NB4 (cell line): ENCODE measurements around the gene KAZN.
A peak's percentile ranks its signal among the peaks of the same experiment; 100 is the strongest.

Experiments used
- DNase-seq: peaks from one replicate; pipeline ENCODE4 v3.0.0; 2010; ENCODE audit warnings: low read depth
- H3K4me3 ChIP-seq: one replicate; pipeline ENCODE4 v1.5.1; 2011; ENCODE audit warnings: mild to moderate bottlenecking, low read depth, low read length, moderate library complexity
- CTCF ChIP-seq: IDR thresholded peaks from one replicate; pipeline ENCODE4 v1.5.1; 2012; ENCODE audit warnings: low read depth, low read length
- MAX ChIP-seq: IDR thresholded peaks from 2 replicates; pipeline ENCODE4 v1.6.1; 2011; ENCODE audit warnings: low read depth, low read length
- MYC ChIP-seq: IDR thresholded peaks from 2 replicates; pipeline ENCODE4 v1.6.1; 2011; ENCODE audit warnings: low read depth, low read length
- POLR2A ChIP-seq: IDR thresholded peaks from 2 replicates; pipeline ENCODE4 v1.6.1; 2011; ENCODE audit warnings: mild to moderate bottlenecking; ENCODE audit not compliant: insufficient read length; ENCODE audit errors: extremely low read depth

The KAZN gene

GRCh38 chr1:14983277-14983676 is 384.8 kb downstream of the KAZN start:
- TF ChIP-seq CTCF: peak; percentile 11
- TF ChIP-seq MAX: no peak

GRCh38 chr1:14986168-14986567 is 387.7 kb downstream of the KAZN start:
- DNase-seq: no peak
- no peak for TF ChIP-seq CTCF
- TF ChIP-seq MYC: no peak
- H3K4me3 ChIP-seq: no peak overlapping the region

More at GRCh38 chr1:14983277-14983676, 384.8 kb downstream of the KAZN start:
- peak; percentile 11 for DNase-seq
- H3K4me3 ChIP-seq: no peak overlapping the region

- DNase-seq: no peak
- TF ChIP-seq MAX (no peak), CTCF (no peak), POLR2A (no peak), MYC (no peak)
- no peak overlapping the region for H3K4me3 ChIP-seq
Measured at GRCh38 chr1:14987829-14988603, 389.5 kb downstream of the KAZN start.

- DNase-seq: no peak
- TF ChIP-seq CTCF (no peak), MYC (no peak), POLR2A (no peak), MAX (no peak)
- no peak overlapping the region for H3K4me3 ChIP-seq
Measured at GRCh38 chr1:14988636-14989035, 390.2 kb downstream of the KAZN start.

- TF ChIP-seq MYC (no peak), CTCF (no peak), MAX (no peak), POLR2A (no peak)
- H3K4me3 ChIP-seq: no peak overlapping the region
- no peak for DNase-seq
Measured at GRCh38 chr1:14989931-14990728, 391.6 kb downstream of the KAZN start.
